Mucosa of rectum (tissue), 2 donors: ENCODE data around the gene GRK1.

Source experiments
- H3K27ac ChIP-seq, 2 donors: one replicate each; pipeline ENCODE4 v1.7.0; 2013; ENCODE audit warnings: inconsistent platforms in 2 of 2, low read depth in 2 of 2, low read length in 2 of 2
- H3K27me3 ChIP-seq, 2 donors: one replicate each; pipeline ENCODE4 v1.7.0; 2013; ENCODE audit warnings: low read length in 2 of 2; ENCODE audit not compliant: control insufficient read depth in 2 of 2, insufficient read depth in 2 of 2
- H3K36me3 ChIP-seq, 2 donors: one replicate each; pipeline ENCODE4 v1.7.0; 2013; ENCODE audit warnings: low read length in 2 of 2; ENCODE audit not compliant: control insufficient read depth in 2 of 2, insufficient read depth in 2 of 2
- H3K4me1 ChIP-seq, 2 donors: one replicate each; pipeline ENCODE4 v1.7.0; 2013; ENCODE audit warnings: low read length in 2 of 2, mild to moderate bottlenecking in 1 of 2; ENCODE audit not compliant: control insufficient read depth in 2 of 2, insufficient read depth in 2 of 2
- H3K4me3 ChIP-seq, 2 donors: one replicate each; pipeline ENCODE4 v1.7.0; 2013; ENCODE audit warnings: low read length in 2 of 2
- H3K9ac ChIP-seq, 2 donors: one replicate each; pipeline ENCODE4 v1.7.0; 2013; ENCODE audit warnings: low read length in 2 of 2, low read depth in 1 of 2, mild to moderate bottlenecking in 1 of 2
- H3K9me3 ChIP-seq, 2 donors: one replicate each; pipeline ENCODE4 v1.7.0; 2013; ENCODE audit warnings: low read length in 2 of 2; ENCODE audit not compliant: control insufficient read depth in 2 of 2
- donor health status: healthy.
- donor health status: Normal muscosa, but diverticular disease.

Gene GRK1

GRCh38 chr13:113736258-113736731 is 69.3 kb downstream of the GRK1 start:
- no peak overlapping the region for H3K9ac ChIP-seq
- H3K4me1 ChIP-seq, result peaks cover 0 to 8% of the 10 kb centered on the region in 2 donors
- H3K27me3 ChIP-seq, result no peaks in the 10 kb centered on the region
- no peak overlapping the region for H3K4me3 ChIP-seq
- no peaks in the 10 kb centered on the region for H3K36me3 ChIP-seq
- no peaks in the 10 kb centered on the region for H3K9me3 ChIP-seq
- H3K27ac ChIP-seq, result no peak overlapping the region

DNA sequence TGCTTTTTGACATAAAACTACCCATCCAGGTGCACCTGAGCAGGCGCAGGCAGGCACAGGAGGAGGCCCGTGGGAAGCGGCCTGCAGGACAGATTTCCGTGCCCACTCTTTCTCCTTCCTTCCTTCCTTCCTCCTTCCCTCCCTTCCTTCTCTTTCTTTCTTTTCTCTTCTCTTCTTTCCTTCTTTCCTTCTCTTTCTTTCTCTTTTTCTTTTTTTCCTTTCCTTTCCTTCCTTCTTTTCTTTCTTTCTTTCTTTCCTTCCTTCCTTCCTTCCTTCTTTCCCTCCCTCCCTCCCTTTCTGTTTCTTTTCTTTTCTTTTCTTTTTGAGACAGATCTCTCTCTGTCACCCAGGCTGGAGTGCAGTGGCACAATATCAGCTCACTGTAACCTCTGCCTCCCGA is 70.8 kb downstream of the GRK1 start:
- Histone ChIP-seq H3K36me3 (no peaks in the 10 kb centered on the region), H3K27me3 (no peaks in the 10 kb centered on the region), H3K4me1 (peaks cover 10 to 13% of the 10 kb centered on the region in 2 donors), H3K4me3 (no peak overlapping the region), H3K9me3 (no peaks in the 10 kb centered on the region), H3K27ac (no peak overlapping the region), H3K9ac (no peak overlapping the region)

DNA sequence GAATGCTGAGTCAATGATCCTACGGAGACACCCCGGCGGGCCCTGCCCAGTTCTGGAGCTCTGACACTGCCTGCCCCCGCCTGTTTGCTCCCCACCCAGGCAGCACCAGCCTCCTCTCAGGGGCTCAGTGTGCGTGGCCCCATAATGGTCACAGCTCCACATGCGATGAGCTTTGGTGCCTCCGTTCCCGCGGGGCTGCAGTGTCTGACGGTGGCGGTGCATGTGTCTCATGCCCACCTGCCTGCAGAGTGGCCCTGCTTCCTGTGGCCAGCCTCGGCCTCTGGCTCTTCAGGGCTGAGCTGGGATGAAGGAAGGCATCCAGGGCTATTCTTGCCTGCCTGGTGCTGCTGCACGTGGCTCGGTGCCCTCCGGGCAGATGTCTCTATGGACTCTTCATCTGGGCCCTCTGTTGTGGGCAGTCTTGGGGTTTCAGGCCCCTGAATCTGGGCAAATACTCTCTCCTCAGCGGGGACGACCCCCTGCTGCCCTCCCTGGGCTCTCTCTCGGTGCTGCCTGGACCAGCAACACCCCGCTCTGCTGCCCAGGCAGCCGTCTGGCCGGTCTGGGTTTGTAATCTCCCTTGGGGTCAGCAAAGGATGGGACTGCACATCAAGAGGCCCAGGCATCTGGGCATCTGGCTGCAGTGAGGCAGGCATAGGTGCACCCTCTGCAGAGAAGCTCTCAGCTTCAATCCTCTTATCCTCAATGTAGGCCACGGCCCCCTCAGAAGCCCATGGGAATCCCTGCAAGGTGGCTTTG is 72.7 kb downstream of the GRK1 start:
- Histone ChIP-seq H3K4me3 (no peak overlapping the region), H3K27ac (no peak overlapping the region), H3K4me1 (peaks cover 13% of the 10 kb centered on the region in 2 donors), H3K9me3 (no peaks in the 10 kb centered on the region), H3K9ac (no peak overlapping the region), H3K36me3 (no peaks in the 10 kb centered on the region), H3K27me3 (no peaks in the 10 kb centered on the region)

DNA sequence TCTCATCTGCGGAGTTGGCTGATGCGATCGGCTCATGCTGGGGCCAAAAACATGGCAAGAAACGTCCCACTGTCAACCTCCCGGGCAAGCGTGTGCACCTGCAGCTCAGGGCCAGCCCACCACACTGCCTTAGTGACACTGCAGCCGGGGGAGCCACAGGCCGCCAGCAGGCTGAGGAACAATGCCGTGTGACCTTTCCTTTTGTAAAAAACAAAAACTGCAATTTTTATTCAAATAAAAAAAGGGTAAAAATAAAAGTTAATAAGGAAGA is 73.2 kb downstream of the GRK1 start:
- Histone ChIP-seq H3K4me1 (peaks cover 13% of the 10 kb centered on the region in 2 donors), H3K9me3 (no peaks in the 10 kb centered on the region), H3K27me3 (no peaks in the 10 kb centered on the region), H3K9ac (no peak overlapping the region), H3K36me3 (no peaks in the 10 kb centered on the region), H3K27ac (no peak overlapping the region), H3K4me3 (no peak overlapping the region)

DNA sequence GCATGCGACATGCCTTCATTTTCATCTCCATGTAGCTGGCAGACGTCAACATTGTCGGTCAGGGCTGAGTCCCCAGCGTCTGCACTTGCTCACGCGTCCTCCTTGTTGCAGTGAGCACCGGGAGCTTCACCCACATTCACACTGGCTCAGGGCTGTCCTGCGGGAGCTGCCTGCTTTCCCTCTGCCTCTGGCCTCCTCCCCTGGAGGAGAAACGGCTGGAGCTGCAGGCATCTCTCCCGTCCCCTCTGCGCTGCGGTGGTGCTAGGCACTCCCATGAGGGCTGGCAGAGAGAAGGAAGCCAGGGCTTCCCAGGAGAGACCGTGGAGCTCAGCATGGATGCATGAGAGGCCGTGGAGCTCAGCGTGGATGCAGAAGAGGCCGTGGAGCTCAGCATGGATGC is 73.6 kb downstream of the GRK1 start:
- Histone ChIP-seq H3K27me3 (no peaks in the 10 kb centered on the region), H3K4me1 (peaks cover 13% of the 10 kb centered on the region in 2 donors), H3K9me3 (no peaks in the 10 kb centered on the region), H3K27ac (no peak overlapping the region), H3K36me3 (no peaks in the 10 kb centered on the region), H3K4me3 (no peak overlapping the region), H3K9ac (no peak overlapping the region)

- Histone ChIP-seq H3K4me3 (no peak overlapping the region), H3K9me3 (no peaks in the 10 kb centered on the region), H3K9ac (no peak overlapping the region), H3K27ac (no peak overlapping the region), H3K27me3 (no peaks in the 10 kb centered on the region), H3K36me3 (no peaks in the 10 kb centered on the region), H3K4me1 (peaks cover 11 to 13% of the 10 kb centered on the region in 2 donors)
Measured at GRCh38 chr13:113741191-113741668, 74.2 kb downstream of the GRK1 start.

- no peaks in the 10 kb centered on the region for H3K36me3 ChIP-seq
- no peak overlapping the region for H3K9ac ChIP-seq
- H3K27me3 ChIP-seq, result no peaks in the 10 kb centered on the region
- no peak overlapping the region for H3K4me3 ChIP-seq
- H3K27ac ChIP-seq, result no peak overlapping the region
- no peaks in the 10 kb centered on the region for H3K9me3 ChIP-seq
- H3K4me1 ChIP-seq, result peaks cover 5 to 13% of the 10 kb centered on the region in 2 donors
Measured at GRCh38 chr13:113742000-113742441, 75.0 kb downstream of the GRK1 start.

GRCh38 chr13:113742445-113743120 is 75.6 kb downstream of the GRK1 start:
- Histone ChIP-seq H3K27me3 (no peaks in the 10 kb centered on the region), H3K27ac (no peak overlapping the region), H3K9me3 (no peaks in the 10 kb centered on the region), H3K4me1 (peaks cover 4 to 13% of the 10 kb centered on the region in 2 donors), H3K4me3 (no peak overlapping the region), H3K36me3 (no peaks in the 10 kb centered on the region), H3K9ac (no peak overlapping the region)

DNA sequence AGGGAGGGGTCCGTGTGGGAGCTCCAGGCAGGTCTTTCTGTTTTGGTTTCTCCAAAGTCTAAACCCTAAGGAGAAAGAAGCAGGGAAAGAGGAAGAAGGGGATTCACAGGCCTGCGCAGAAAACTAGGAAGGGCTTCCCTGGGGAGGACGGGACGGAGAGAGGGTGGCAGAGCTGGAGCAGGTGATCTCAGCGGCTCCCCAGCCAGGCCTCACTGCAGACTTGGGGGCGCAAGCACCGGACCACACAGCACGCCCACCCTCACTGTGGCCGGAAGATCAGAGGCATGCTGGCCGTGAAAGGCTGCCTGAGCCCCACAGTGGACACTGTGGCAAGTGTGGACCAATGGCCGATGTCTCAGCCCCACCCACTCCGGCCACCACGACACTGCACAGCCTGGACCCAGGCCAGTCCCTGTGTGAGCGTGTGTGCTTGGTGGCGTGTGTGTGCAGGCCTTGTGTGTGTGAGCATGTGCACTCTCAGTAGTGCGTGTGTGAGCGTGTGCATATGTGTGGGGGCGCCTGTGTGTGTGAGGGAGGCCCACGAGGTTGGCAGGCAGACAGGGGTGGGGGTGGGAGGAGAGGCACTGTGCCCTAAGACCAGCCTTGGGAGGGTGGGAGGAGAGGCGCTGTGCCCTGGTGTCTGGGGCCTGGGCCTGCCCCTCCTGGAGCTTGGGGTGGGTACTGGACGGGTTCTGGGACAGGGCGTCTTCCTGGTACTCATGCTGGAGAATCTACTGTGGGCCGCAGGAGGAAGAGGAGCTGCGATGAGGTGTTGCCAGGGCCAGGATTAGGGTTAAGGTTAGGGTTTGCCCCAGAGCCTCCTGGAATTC is 76.6 kb downstream of the GRK1 start:
- H3K4me3 ChIP-seq, result no peak overlapping the region
- H3K27me3 ChIP-seq, result no peaks in the 10 kb centered on the region

More for the DNA sequence above, 76.6 kb downstream of the GRK1 start:
- Histone ChIP-seq H3K4me1 (peaks cover 4 to 13% of the 10 kb centered on the region in 2 donors), H3K36me3 (no peaks in the 10 kb centered on the region), H3K27ac (no peak overlapping the region), H3K9me3 (no peaks in the 10 kb centered on the region), H3K9ac (no peak overlapping the region)
